ENCODE data around the gene NDUFS7. TPM values are rescaled to one million over a fixed set of nuclear protein-coding genes. Genes with fewer than 3 reads are reported as not detected.
"Not testable (repeated sequence)": the region's sequence is repeated elsewhere in the genome, so short reads cannot be mapped to it uniquely, and the experiment has no call there.

NDUFS7 gene
- total and polyA plus RNA-seq, 2 donors = 61.8 to 86.7 TPM

DNA sequence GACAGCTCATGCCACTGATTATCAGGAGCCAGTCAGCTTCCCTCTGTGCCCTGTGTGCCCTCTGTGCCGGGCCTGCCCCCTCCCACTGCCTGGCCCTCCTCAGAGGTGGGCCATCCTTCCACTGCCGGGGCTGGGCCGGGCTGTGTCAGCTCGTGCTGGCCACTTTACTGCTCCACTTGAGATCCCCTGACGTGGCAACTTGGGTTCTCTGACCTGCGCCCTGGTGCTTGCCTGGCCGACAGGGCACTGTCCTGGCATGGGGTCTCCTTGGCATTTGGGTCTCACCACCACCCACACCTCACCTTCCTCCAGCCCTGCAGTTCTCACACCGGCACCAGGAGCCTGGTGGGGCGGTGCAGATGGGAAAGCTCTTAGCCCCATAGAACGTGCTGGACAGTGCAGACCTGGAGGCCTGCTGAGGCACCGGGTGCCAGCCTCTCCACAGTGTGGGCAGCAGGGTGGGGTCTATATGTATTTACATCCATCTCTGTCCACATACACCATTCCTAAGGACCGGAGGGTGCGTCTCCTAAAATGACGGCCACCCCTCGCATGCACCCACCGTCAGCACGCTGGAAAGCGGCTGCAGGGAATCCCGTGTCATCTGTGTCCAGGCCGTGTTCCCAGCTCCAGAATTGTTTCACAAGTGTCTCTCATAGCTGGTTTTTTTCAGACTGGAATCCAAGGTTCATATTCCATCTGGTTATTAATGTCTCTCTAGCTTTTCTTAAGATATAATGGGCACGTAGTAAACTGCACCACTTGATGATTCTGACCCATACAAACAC is 35.4 kb downstream of the NDUFS7 start:
- WGBS = 95% methylated on average over 21 of the region's 21 CpGs
- Histone ChIP-seq H3K27me3 (ENCODE audit: control insufficient read depth in 2 of 2, insufficient read depth in 1 of 2, low read length in 1 of 2) (no peaks in the 10 kb centered on the region), H3K4me1 (ENCODE audit: control insufficient read depth in 2 of 2, insufficient read depth in 2 of 2, low read length in 2 of 2) (peaks cover 0 to 19% of the 10 kb centered on the region in 2 donors), H3K27ac (ENCODE audit: low read depth in 1 of 2, low read length in 1 of 2) (no peak overlapping the region), H3K36me3 (ENCODE audit: control insufficient read depth in 2 of 2, insufficient read depth in 2 of 2, low read length in 1 of 2) (peaks cover 76 to 84% of the 10 kb centered on the region in 2 donors), H3K4me3 (ENCODE audit: low read length in 2 of 2) (no peak overlapping the region), H3K9me3 (ENCODE audit: control insufficient read depth in 2 of 2, insufficient read depth in 1 of 2, low read length in 1 of 2) (no peaks in the 10 kb centered on the region)
- DNase-seq (ENCODE audit: low read depth in 6 of 9, low spot score in 9 of 9) = no peak

DNA sequence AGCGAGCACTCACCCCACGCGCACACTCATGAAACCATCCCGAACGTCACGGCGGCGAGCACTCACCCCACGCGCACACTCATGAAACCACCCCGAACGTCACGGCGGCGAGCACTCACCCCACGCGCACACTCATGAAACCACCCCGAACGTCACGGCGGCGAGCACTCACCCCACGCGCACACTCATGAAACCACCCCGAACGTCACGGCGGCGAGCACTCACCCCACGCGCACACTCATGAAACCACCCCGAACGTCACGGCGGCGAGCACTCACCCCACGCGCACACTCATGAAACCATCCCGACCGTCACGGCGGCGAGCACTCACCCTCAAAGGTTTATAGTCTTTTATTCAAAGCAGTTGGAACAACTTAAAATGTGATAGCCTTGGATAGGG is 36.4 kb downstream of the NDUFS7 start:
- not testable (repeated sequence) for H3K27me3 ChIP-seq (ENCODE audit: control insufficient read depth in 2 of 2, insufficient read depth in 1 of 2, low read length in 1 of 2); H3K4me3 ChIP-seq (ENCODE audit: low read length in 2 of 2); H3K9me3 ChIP-seq (ENCODE audit: control insufficient read depth in 2 of 2, insufficient read depth in 1 of 2, low read length in 1 of 2); DNase-seq (ENCODE audit: low read depth in 6 of 9, low spot score in 9 of 9); H3K27ac ChIP-seq (ENCODE audit: low read depth in 1 of 2, low read length in 1 of 2)
- H3K36me3 ChIP-seq (ENCODE audit: control insufficient read depth in 2 of 2, insufficient read depth in 2 of 2, low read length in 1 of 2) = peaks cover 85 to 88% of the 10 kb centered on the region in 2 donors
- H3K4me1 ChIP-seq (ENCODE audit: control insufficient read depth in 2 of 2, insufficient read depth in 2 of 2, low read length in 2 of 2) = peaks cover 0 to 18% of the 10 kb centered on the region in 2 donors
- 98% methylated on average over 28 of the region's 43 CpGs for WGBS

DNA sequence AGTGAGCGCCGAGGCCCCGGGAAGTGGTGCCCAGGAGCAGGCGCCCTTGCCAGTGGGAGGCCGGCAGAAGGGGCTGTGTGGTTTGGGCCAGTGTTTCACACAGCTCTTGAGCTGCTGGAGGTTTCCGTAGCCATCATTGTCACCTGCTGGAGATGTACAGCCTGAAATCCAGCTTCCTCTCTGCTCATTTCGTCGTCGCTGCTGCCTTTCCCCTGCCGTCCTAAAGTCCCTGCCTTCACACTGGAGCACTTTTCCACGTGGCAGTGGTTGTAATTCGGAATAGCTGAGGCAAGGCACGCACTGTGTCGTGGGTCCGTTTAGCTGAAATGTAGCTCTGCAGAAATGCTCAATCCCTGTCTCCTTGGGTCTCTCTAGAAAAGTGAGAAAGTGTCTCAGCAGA is 36.9 kb downstream of the NDUFS7 start:
- H3K9me3 ChIP-seq (ENCODE audit: control insufficient read depth in 2 of 2, insufficient read depth in 1 of 2, low read length in 1 of 2) = no peaks in the 10 kb centered on the region
- H3K4me3 ChIP-seq (ENCODE audit: low read length in 2 of 2) = no peak overlapping the region
- no peak overlapping the region for H3K27ac ChIP-seq (ENCODE audit: low read depth in 1 of 2, low read length in 1 of 2)
- peaks cover 0 to 16% of the 10 kb centered on the region in 2 donors for H3K4me1 ChIP-seq (ENCODE audit: control insufficient read depth in 2 of 2, insufficient read depth in 2 of 2, low read length in 2 of 2)
- peaks cover 90 to 93% of the 10 kb centered on the region in 2 donors for H3K36me3 ChIP-seq (ENCODE audit: control insufficient read depth in 2 of 2, insufficient read depth in 2 of 2, low read length in 1 of 2)
- no peaks in the 10 kb centered on the region for H3K27me3 ChIP-seq (ENCODE audit: control insufficient read depth in 2 of 2, insufficient read depth in 1 of 2, low read length in 1 of 2)
- 97% methylated on average over 15 of the region's 15 CpGs for WGBS
- DNase-seq (ENCODE audit: low read depth in 6 of 9, low spot score in 9 of 9) = no peak

DNA sequence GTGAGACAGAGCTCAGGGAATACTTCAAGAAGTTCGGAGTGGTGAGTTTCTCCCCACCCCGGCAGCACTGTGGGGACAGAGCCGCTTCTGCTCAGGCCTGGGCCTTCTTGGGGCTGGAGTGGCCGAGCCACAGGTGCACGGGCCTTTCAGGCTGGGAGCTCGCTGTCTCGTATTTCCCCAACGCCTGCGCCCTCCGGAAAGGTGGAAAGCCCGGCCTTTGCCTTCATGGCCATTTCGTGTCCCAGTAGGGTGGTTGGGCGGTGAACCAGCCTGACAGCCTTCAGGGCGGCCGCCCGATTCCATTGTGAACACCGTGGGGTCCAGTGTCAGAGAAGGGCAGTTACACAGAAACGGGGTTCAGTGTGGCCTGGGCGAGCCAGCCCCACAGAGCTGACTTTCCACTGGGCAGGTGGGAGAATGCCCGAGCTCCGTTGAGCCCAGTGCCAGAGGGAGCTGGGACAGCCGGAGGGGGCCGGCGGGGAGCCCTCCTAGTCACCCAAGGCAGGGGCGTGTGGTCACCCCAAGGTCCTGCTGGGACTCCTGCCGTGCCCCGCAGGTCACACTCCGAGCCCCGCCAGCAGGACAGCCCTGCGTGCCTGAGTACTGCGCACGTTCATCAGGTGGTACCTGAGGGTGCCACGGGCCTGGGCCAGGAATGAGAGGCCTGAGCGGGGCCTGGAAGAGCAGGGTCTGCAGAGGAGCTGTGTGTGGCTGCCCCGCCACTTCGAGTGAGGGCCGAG is 37.7 kb downstream of the NDUFS7 start:
- no peak for DNase-seq (ENCODE audit: low read depth in 6 of 9, low spot score in 9 of 9)
- H3K27ac ChIP-seq (ENCODE audit: low read depth in 1 of 2, low read length in 1 of 2) = no peak overlapping the region

DNA sequence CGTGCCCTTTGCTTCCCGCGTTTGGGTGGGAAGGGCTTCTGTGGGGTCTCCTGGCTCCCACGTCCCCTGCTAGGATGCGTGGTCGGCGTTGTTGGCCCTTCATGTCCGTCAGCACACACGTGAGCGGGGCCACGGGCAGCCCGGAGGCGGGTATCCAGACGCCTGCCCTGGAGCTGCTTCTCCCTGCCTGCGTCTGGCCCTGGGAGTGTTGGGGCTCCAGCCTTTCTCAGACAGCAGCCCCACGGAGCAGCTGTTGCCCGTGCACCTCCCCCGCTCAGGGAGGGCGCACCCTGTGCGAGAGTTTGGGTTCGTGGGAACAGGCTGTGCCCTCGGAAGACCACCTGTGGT is 38.2 kb downstream of the NDUFS7 start:
- 98% methylated on average over 22 of the region's 22 CpGs for whole genome bisulfite sequencing
- Histone ChIP-seq H3K27me3 (ENCODE audit: control insufficient read depth in 2 of 2, insufficient read depth in 1 of 2, low read length in 1 of 2) (no peaks in the 10 kb centered on the region), H3K27ac (ENCODE audit: low read depth in 1 of 2, low read length in 1 of 2) (no peak overlapping the region), H3K9me3 (ENCODE audit: control insufficient read depth in 2 of 2, insufficient read depth in 1 of 2, low read length in 1 of 2) (no peaks in the 10 kb centered on the region), H3K36me3 (ENCODE audit: control insufficient read depth in 2 of 2, insufficient read depth in 2 of 2, low read length in 1 of 2) (peaks cover 93 to 94% of the 10 kb centered on the region in 2 donors), H3K4me3 (ENCODE audit: low read length in 2 of 2) (no peak overlapping the region), H3K4me1 (ENCODE audit: control insufficient read depth in 2 of 2, insufficient read depth in 2 of 2, low read length in 2 of 2) (peaks cover 0 to 7% of the 10 kb centered on the region in 2 donors)
- DNase-seq (ENCODE audit: low read depth in 6 of 9, low spot score in 9 of 9) = no peak

More for the DNA sequence above, 37.7 kb downstream of the NDUFS7 start:
- no peak overlapping the region for H3K4me3 ChIP-seq (ENCODE audit: low read length in 2 of 2)
- peaks cover 0 to 11% of the 10 kb centered on the region in 2 donors for H3K4me1 ChIP-seq (ENCODE audit: control insufficient read depth in 2 of 2, insufficient read depth in 2 of 2, low read length in 2 of 2)
- WGBS = 96% methylated on average over 37 of the region's 37 CpGs
- H3K36me3 ChIP-seq (ENCODE audit: control insufficient read depth in 2 of 2, insufficient read depth in 2 of 2, low read length in 1 of 2) = peaks cover 92 to 94% of the 10 kb centered on the region in 2 donors
- no peaks in the 10 kb centered on the region for H3K9me3 ChIP-seq (ENCODE audit: control insufficient read depth in 2 of 2, insufficient read depth in 1 of 2, low read length in 1 of 2)
- H3K27me3 ChIP-seq (ENCODE audit: control insufficient read depth in 2 of 2, insufficient read depth in 1 of 2, low read length in 1 of 2) = no peaks in the 10 kb centered on the region

DNA sequence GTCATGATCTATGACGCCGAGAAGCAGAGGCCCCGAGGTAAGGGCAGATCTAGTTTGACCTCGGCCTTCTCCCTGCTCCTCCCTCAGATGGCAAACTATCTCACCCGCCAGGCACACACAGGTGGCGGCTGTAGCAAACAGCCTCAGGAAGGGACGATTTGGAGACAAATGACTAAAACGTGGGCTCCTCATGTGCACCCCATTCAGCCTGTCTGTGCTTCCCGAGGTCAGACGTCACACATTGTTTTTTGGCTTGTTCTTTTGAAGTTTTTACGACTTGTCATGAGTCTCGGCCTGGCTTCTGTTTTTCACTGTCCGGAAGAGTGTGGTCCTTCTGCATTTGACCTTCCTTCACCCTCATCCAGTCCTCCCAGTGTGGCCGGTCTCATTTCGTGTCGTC is 38.7 kb downstream of the NDUFS7 start:
- peaks cover 0 to 7% of the 10 kb centered on the region in 2 donors for H3K4me1 ChIP-seq (ENCODE audit: control insufficient read depth in 2 of 2, insufficient read depth in 2 of 2, low read length in 2 of 2)
- H3K27ac ChIP-seq (ENCODE audit: low read depth in 1 of 2, low read length in 1 of 2) = no peak overlapping the region
- H3K36me3 ChIP-seq (ENCODE audit: control insufficient read depth in 2 of 2, insufficient read depth in 2 of 2, low read length in 1 of 2) = peaks cover 93 to 94% of the 10 kb centered on the region in 2 donors
- H3K4me3 ChIP-seq (ENCODE audit: low read length in 2 of 2) = no peak overlapping the region
- DNase-seq (ENCODE audit: low read depth in 6 of 9, low spot score in 9 of 9) = no peak
- WGBS = 95% methylated on average over 16 of the region's 16 CpGs
- H3K9me3 ChIP-seq (ENCODE audit: control insufficient read depth in 2 of 2, insufficient read depth in 1 of 2, low read length in 1 of 2) = no peaks in the 10 kb centered on the region
- H3K27me3 ChIP-seq (ENCODE audit: control insufficient read depth in 2 of 2, insufficient read depth in 1 of 2, low read length in 1 of 2) = no peaks in the 10 kb centered on the region

DNA sequence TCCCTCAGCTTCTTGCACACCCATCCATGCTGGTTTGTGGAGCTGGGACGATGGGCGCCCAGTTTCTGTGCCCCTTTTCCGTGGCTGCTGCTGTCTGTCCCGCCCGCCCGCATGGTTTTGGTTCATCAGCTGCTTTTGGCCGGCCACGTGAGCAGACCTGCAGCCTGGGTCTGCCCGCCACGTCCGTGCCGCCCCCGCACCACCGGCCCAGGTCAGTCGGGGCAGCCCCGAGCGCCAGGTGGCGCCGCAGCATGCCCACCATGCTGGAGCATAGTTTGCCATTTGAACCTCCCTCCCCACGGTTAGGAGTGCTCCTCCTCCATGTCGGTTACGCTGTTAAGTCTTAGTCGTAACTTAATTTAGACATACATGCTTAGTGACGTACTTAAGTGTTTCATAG is 39.2 kb downstream of the NDUFS7 start:
- Histone ChIP-seq H3K9me3 (ENCODE audit: control insufficient read depth in 2 of 2, insufficient read depth in 1 of 2, low read length in 1 of 2) (no peaks in the 10 kb centered on the region), H3K4me3 (ENCODE audit: low read length in 2 of 2) (no peak overlapping the region), H3K4me1 (ENCODE audit: control insufficient read depth in 2 of 2, insufficient read depth in 2 of 2, low read length in 2 of 2) (peaks cover 0 to 7% of the 10 kb centered on the region in 2 donors), H3K36me3 (ENCODE audit: control insufficient read depth in 2 of 2, insufficient read depth in 2 of 2, low read length in 1 of 2) (peaks cover 90 to 94% of the 10 kb centered on the region in 2 donors), H3K27ac (ENCODE audit: low read depth in 1 of 2, low read length in 1 of 2) (no peak overlapping the region), H3K27me3 (ENCODE audit: control insufficient read depth in 2 of 2, insufficient read depth in 1 of 2, low read length in 1 of 2) (no peaks in the 10 kb centered on the region)
- 96% methylated on average over 24 of the region's 24 CpGs for WGBS
- DNase-seq (ENCODE audit: low read depth in 6 of 9, low spot score in 9 of 9) = no peak

DNA sequence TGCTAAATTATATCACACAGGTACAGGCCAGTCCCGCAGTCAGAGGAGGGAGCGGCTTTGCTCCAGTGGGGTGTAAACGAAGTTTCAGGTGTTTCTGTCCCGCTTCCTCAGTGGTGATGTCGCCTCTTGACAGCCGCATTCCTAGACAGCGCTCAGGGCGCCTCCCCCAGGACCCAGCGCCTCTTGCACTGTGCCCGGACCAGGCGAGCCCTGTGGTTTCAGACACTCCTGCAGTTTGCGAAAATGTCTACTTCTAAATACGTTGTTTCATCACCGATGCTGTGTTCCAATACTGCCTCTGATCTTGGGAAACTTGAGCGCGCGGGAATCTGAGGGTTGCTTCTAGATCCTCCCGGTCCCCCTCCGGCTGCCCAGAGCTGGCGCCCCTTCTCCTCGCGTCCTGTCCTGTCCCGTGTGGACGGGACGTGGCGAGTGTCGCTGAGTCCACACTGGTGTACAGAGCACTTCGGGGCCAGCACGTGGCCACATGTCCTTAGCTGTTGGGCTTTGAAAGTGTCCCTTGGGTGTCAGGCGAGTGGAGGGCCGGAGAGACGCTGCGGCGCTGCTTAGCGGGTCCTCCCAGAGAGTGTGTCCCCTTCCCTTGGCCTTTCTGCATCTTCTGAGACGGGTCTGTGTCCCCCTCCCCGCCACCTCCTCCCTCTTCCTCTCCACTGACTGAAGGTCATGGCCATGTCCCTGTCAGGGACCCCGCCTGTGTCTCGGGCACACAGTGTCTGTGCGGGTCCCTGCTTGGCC is 39.9 kb downstream of the NDUFS7 start:
- no peak overlapping the region for H3K4me3 ChIP-seq (ENCODE audit: low read length in 2 of 2)
- 97% methylated on average over 40 of the region's 40 CpGs for WGBS
- peaks cover 86 to 94% of the 10 kb centered on the region in 2 donors for H3K36me3 ChIP-seq (ENCODE audit: control insufficient read depth in 2 of 2, insufficient read depth in 2 of 2, low read length in 1 of 2)
- no peak for DNase-seq (ENCODE audit: low read depth in 6 of 9, low spot score in 9 of 9)
- peaks cover 0 to 7% of the 10 kb centered on the region in 2 donors for H3K4me1 ChIP-seq (ENCODE audit: control insufficient read depth in 2 of 2, insufficient read depth in 2 of 2, low read length in 2 of 2)
- no peak overlapping the region for H3K27ac ChIP-seq (ENCODE audit: low read depth in 1 of 2, low read length in 1 of 2)
- H3K9me3 ChIP-seq (ENCODE audit: control insufficient read depth in 2 of 2, insufficient read depth in 1 of 2, low read length in 1 of 2) = no peaks in the 10 kb centered on the region
- H3K27me3 ChIP-seq (ENCODE audit: control insufficient read depth in 2 of 2, insufficient read depth in 1 of 2, low read length in 1 of 2) = no peaks in the 10 kb centered on the region

Measured in thymus (tissue), 11 donors.